ENCODE results near the gene CXorf66.
"Not testable (repeated sequence)": the region's sequence is repeated elsewhere in the genome, so short reads cannot be mapped to it uniquely, and the experiment has no call there.

The CXorf66 gene

GRCh38 chrX:139967750-139968149 lies 2.4 kb upstream of the CXorf66 start:
- no peak for DNase-seq (ENCODE audit: low spot score)

GRCh38 chrX:139967300-139967699 lies 2.0 kb upstream of the CXorf66 start:
- no peak for TF ChIP-seq CTCF (IDR thresholded peaks at IDR 0.05; ENCODE audit: extremely low read depth, missing control alignments)
- DNase-seq (ENCODE audit: low spot score), result peak; percentile 13

More at GRCh38 chrX:139967750-139968149, 2.4 kb upstream of the CXorf66 start:
- no peak for TF ChIP-seq CTCF (IDR thresholded peaks at IDR 0.05; ENCODE audit: extremely low read depth, missing control alignments)

- DNase-seq (ENCODE audit: low spot score), result not testable (repeated sequence)
Measured at GRCh38 chrX:139966159-139966558, 838 bp upstream of the CXorf66 start.

GRCh38 chrX:139961091-139961490 lies 4.2 kb downstream of the CXorf66 start:
- not testable (repeated sequence) for DNase-seq (ENCODE audit: low spot score)

- no peak for DNase-seq (ENCODE audit: low spot score)
Measured at GRCh38 chrX:139949703-139950102, 15.6 kb downstream of the CXorf66 start.

GRCh38 chrX:139945075-139945474 lies 20.2 kb downstream of the CXorf66 start:
- no peak for DNase-seq (ENCODE audit: low spot score)
- no peak for TF ChIP-seq CTCF (IDR thresholded peaks at IDR 0.05; ENCODE audit: extremely low read depth, missing control alignments)

More at GRCh38 chrX:139949703-139950102, 15.6 kb downstream of the CXorf66 start:
- TF ChIP-seq CTCF (IDR thresholded peaks at IDR 0.05; ENCODE audit: extremely low read depth, missing control alignments), result no peak

GRCh38 chrX:139936259-139936658 lies 29.1 kb downstream of the CXorf66 start:
- no peak for DNase-seq (ENCODE audit: low spot score)
- TF ChIP-seq CTCF (IDR thresholded peaks at IDR 0.05; ENCODE audit: extremely low read depth, missing control alignments), result no peak

- no peak for TF ChIP-seq CTCF (IDR thresholded peaks at IDR 0.05; ENCODE audit: extremely low read depth, missing control alignments)
- DNase-seq (ENCODE audit: low spot score), result no peak
Measured at GRCh38 chrX:139933904-139934303, 31.4 kb downstream of the CXorf66 start.
